ENCODE measurements around the gene PEX6. TPM values are rescaled to one million over a fixed set of nuclear protein-coding genes. Genes with fewer than 3 reads are reported as not detected.

PEX6 gene
- total RNA-seq, 1 donor from 2014 or later: 33.3 TPM

- H3K36me3 ChIP-seq: peaks cover 60% of the 10 kb centered on the region
- ATAC-seq: no peak
- H3K27ac ChIP-seq: no peak overlapping the region
- no peak for DNase-seq
- no peak overlapping the region for H3K4me3 ChIP-seq
- no peaks in the 10 kb centered on the region for H3K9me3 ChIP-seq
- H3K27me3 ChIP-seq (ENCODE audit: low read depth): no peaks in the 10 kb centered on the region
- intact Hi-C loops (cut with DNase I): no loop called here
- H3K4me1 ChIP-seq: no peaks in the 10 kb centered on the region
- TF ChIP-seq CTCF (IDR thresholded peaks at IDR 0.05): no peak
Measured at GRCh38 chr6:42969431-42969830, 9.6 kb downstream of the PEX6 start.

GRCh38 chr6:42968783-42969182, 10.2 kb downstream of the PEX6 start:
- peaks cover 65% of the 10 kb centered on the region for H3K36me3 ChIP-seq
- intact Hi-C loops (cut with DNase I): no loop called here
- ATAC-seq: no peak
- H3K27ac ChIP-seq: no peak overlapping the region
- no peak for DNase-seq
- H3K4me1 ChIP-seq: no peaks in the 10 kb centered on the region
- no peak for TF ChIP-seq CTCF (IDR thresholded peaks at IDR 0.05)
- no peaks in the 10 kb centered on the region for H3K9me3 ChIP-seq
- H3K27me3 ChIP-seq (ENCODE audit: low read depth): no peaks in the 10 kb centered on the region
- no peak overlapping the region for H3K4me3 ChIP-seq

GRCh38 chr6:42968126-42968701, 10.8 kb downstream of the PEX6 start:
- Histone ChIP-seq H3K4me1 (no peaks in the 10 kb centered on the region), H3K9me3 (no peaks in the 10 kb centered on the region), H3K27me3 (ENCODE audit: low read depth) (no peaks in the 10 kb centered on the region), H3K4me3 (no peak overlapping the region), H3K36me3 (peaks cover 66% of the 10 kb centered on the region), H3K27ac (no peak overlapping the region)
- intact Hi-C loops (cut with DNase I): no loop called here
- ATAC-seq (no peak), DNase-seq (no peak)
- no peak for TF ChIP-seq CTCF (IDR thresholded peaks at IDR 0.05)

- peaks cover 68% of the 10 kb centered on the region for H3K36me3 ChIP-seq
- ATAC-seq: no peak
- H3K4me3 ChIP-seq: no peak overlapping the region
- no peak for TF ChIP-seq CTCF (IDR thresholded peaks at IDR 0.05)
- H3K9me3 ChIP-seq: no peaks in the 10 kb centered on the region
- H3K4me1 ChIP-seq: no peaks in the 10 kb centered on the region
- no peak for DNase-seq
- H3K27ac ChIP-seq: no peak overlapping the region
- intact Hi-C loops (cut with DNase I): no loop called here
- no peaks in the 10 kb centered on the region for H3K27me3 ChIP-seq (ENCODE audit: low read depth)
Measured at GRCh38 chr6:42967228-42967627, 11.8 kb downstream of the PEX6 start.

- TF ChIP-seq CTCF (IDR thresholded peaks at IDR 0.05): no peak
- intact Hi-C loops (cut with DNase I): no loop called here
- Histone ChIP-seq H3K9me3 (no peaks in the 10 kb centered on the region), H3K4me1 (no peaks in the 10 kb centered on the region), H3K27me3 (ENCODE audit: low read depth) (no peaks in the 10 kb centered on the region), H3K4me3 (no peak overlapping the region), H3K27ac (no peak overlapping the region), H3K36me3 (peaks cover 68% of the 10 kb centered on the region)
- no peak for DNase-seq
- ATAC-seq: no peak
Measured at GRCh38 chr6:42966571-42966970, 12.4 kb downstream of the PEX6 start.

Measured in lower lobe of right lung (tissue), 2 donors.